ENCODE measurements around the gene DENND4A.

DNA sequence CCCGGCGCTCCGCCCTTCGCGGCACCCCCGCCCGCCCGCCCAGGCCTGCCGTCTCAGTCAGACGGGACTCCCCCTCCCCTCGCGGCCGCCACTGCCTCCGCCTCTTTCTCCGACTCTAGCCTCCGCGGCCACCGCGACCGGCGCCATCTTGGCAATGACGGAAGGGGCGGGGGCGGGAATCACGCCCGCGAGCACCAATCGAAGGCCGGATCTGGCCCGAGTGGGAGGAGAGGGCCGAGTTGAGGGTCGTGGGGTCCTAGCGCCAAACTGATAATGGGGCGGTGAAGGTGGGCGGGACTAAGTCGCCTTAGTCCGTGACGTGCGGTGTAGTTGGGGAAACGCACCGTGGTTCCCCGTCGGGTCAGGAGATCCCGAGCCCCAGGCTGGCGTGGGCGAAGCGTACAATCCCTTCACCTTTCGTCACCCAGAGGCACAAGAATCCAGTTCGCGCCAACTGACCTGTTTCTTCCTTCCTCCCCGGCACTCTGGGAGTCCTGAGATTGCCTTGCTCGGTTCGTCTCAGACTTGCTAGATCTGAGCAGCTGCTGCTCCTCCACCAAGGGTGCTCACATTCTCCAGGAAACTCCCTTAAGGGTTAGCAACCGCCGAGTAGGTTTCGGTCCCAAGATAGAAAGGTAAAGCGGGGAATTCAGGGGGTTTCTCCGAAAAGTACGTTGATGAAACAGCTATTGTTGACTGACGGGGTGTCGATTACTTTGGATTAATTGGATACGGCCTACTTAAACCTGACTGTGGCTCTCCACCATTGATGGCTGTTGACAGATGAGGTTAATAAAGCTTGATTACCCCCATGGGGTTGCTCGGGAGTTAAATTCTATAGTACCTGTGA lies at the start of gene DENND4A:
- TF ChIP-seq CTCF (conservative IDR thresholded peaks at IDR 0.05 in 1 of 2, IDR thresholded peaks at IDR 0.05 in 1 of 2; ENCODE audit: extremely low read depth in 1 of 2, insufficient read depth in 1 of 2, low read depth in 1 of 2, low read length in 2 of 2) (no peak), EZH2 (IDR thresholded peaks at IDR 0.05; ENCODE audit: borderline replicate concordance, low read length) (no peak)

Measured in mammary epithelial cell (primary cell).